ENCODE results near the gene YARS1.

The YARS1 gene

GRCh38 chr1:32758795-32759430, 58.2 kb downstream of the YARS1 start:
- Histone ChIP-seq H3K4me3 (ENCODE audit: low read length) (no peak overlapping the region), H3K56ac (ENCODE audit: low read length) (peak overlapping the region; percentile 67), H3K23ac (ENCODE audit: low read length) (no peak overlapping the region), H3K4me2 (ENCODE audit: low read length) (peak overlapping the region; percentile 0), H3K18ac (ENCODE audit: low read length) (peak overlapping the region; percentile 82), H3K79me1 (ENCODE audit: low read length) (peaks cover 13% of the 10 kb centered on the region), H2BK120ac (ENCODE audit: low read depth, low read length) (no peak overlapping the region), H3K27me3 (ENCODE audit: insufficient read depth, low read length, poor library complexity) (no peaks in the 10 kb centered on the region), H3K27ac (ENCODE audit: low read depth, low read length) (peak overlapping the region; percentile 77), H2BK15ac (replicated peaks; ENCODE audit: low read depth) (no peak overlapping the region), H3K9ac (ENCODE audit: low read length) (peak overlapping the region; percentile 36), H2BK5ac (ENCODE audit: low read length) (peak overlapping the region; percentile 76), H2AK5ac (ENCODE audit: low read length) (peak overlapping the region; percentile 63), H3K4ac (ENCODE audit: low read depth, low read length) (no peak overlapping the region), H4K8ac (ENCODE audit: low read depth, low read length) (no peak overlapping the region), H3K4me1 (ENCODE audit: control insufficient read depth, low read depth, low read length) (peaks cover 44% of the 10 kb centered on the region), H3K79me2 (ENCODE audit: control insufficient read depth, insufficient read depth, low read length) (peaks cover 41% of the 10 kb centered on the region), H3K36me3 (ENCODE audit: control insufficient read depth, insufficient read depth, low read length) (no peaks in the 10 kb centered on the region), H4K5ac (ENCODE audit: low read length) (no peak overlapping the region)
- WGBS (ENCODE audit: extremely low coverage, insufficient coverage, low lambda C conversion rate) = no CpG with 5 or more reads among the region's 1 CpG
- DNase-seq = peak; percentile 96

DNA sequence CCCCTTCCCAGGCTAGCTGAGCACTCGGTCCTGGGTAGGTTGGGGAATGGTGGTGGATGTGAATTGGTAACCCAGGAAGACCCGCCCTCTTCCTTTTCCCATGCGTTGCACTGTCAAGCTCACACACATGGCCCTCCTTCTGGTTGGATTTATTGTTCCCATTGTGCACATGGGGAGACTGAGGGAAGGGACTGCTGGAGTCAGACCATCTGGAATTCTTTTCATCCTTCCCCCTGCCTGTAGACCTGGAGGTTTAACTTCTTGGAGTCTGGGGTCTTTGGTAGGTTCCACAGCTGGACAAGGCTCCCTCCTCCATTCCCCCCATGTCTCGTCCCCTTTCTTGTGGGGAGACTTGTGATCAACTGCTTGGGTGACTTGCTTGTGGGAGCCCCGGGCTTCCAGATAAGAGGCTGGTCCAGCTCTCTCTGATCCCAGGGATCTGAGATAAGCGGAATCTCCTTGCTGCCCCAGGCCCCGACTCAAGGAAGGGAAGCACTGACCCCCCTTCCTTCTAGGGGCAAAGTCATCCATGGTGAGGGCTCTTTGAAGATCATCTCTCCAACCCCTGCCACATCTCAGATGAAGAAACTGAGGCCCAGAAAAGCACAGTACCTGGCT, 58.9 kb downstream of the YARS1 start:
- H3K36me3 ChIP-seq (ENCODE audit: control insufficient read depth, insufficient read depth, low read length) = no peaks in the 10 kb centered on the region
- peaks cover 44% of the 10 kb centered on the region for H3K4me1 ChIP-seq (ENCODE audit: control insufficient read depth, low read depth, low read length)
- H4K5ac ChIP-seq (ENCODE audit: low read length) = peak overlapping the region; percentile 12
- peak overlapping the region; percentile 22 for H3K18ac ChIP-seq (ENCODE audit: low read length)
- peak overlapping the region; percentile 77 for H3K27ac ChIP-seq (ENCODE audit: low read depth, low read length)
- H3K79me1 ChIP-seq (ENCODE audit: low read length) = peaks cover 13% of the 10 kb centered on the region
- DNase-seq = peak; percentile 82
- H3K79me2 ChIP-seq (ENCODE audit: control insufficient read depth, insufficient read depth, low read length) = peaks cover 41% of the 10 kb centered on the region
- H3K27me3 ChIP-seq (ENCODE audit: insufficient read depth, low read length, poor library complexity) = no peaks in the 10 kb centered on the region
- H2BK15ac ChIP-seq (replicated peaks; ENCODE audit: low read depth) = no peak overlapping the region
- no peak overlapping the region for H3K4ac ChIP-seq (ENCODE audit: low read depth, low read length)
- H3K23ac ChIP-seq (ENCODE audit: low read length) = no peak overlapping the region
- H4K8ac ChIP-seq (ENCODE audit: low read depth, low read length) = no peak overlapping the region
- H3K56ac ChIP-seq (ENCODE audit: low read length) = peak overlapping the region; percentile 67
- no peak overlapping the region for H3K4me3 ChIP-seq (ENCODE audit: low read length)
- WGBS (ENCODE audit: extremely low coverage, insufficient coverage, low lambda C conversion rate) = no CpG with 5 or more reads among the region's 7 CpGs
- H2BK120ac ChIP-seq (ENCODE audit: low read depth, low read length) = no peak overlapping the region
- peak overlapping the region; percentile 34 for H3K9ac ChIP-seq (ENCODE audit: low read length)
- H3K4me2 ChIP-seq (ENCODE audit: low read length) = no peak overlapping the region
- H2AK5ac ChIP-seq (ENCODE audit: low read length) = peak overlapping the region; percentile 44
- peak overlapping the region; percentile 76 for H2BK5ac ChIP-seq (ENCODE audit: low read length)

GRCh38 chr1:32757213-32757895, 59.8 kb downstream of the YARS1 start:
- no CpG with 5 or more reads among the region's 4 CpGs for WGBS (ENCODE audit: extremely low coverage, insufficient coverage, low lambda C conversion rate)
- H3K27ac ChIP-seq (ENCODE audit: low read depth, low read length) = no peak overlapping the region
- H3K18ac ChIP-seq (ENCODE audit: low read length) = peak overlapping the region; percentile 22
- peak; percentile 90 for DNase-seq
- peak overlapping the region; percentile 15 for H3K23ac ChIP-seq (ENCODE audit: low read length)
- H4K8ac ChIP-seq (ENCODE audit: low read depth, low read length) = no peak overlapping the region
- no peak overlapping the region for H3K4me2 ChIP-seq (ENCODE audit: low read length)
- no peaks in the 10 kb centered on the region for H3K36me3 ChIP-seq (ENCODE audit: control insufficient read depth, insufficient read depth, low read length)
- H2BK5ac ChIP-seq (ENCODE audit: low read length) = peak overlapping the region; percentile 20
- no peak overlapping the region for H2BK15ac ChIP-seq (replicated peaks; ENCODE audit: low read depth)
- peaks cover 44% of the 10 kb centered on the region for H3K4me1 ChIP-seq (ENCODE audit: control insufficient read depth, low read depth, low read length)
- H3K9ac ChIP-seq (ENCODE audit: low read length) = peak overlapping the region; percentile 13
- no peaks in the 10 kb centered on the region for H3K27me3 ChIP-seq (ENCODE audit: insufficient read depth, low read length, poor library complexity)
- no peak overlapping the region for H2BK120ac ChIP-seq (ENCODE audit: low read depth, low read length)
- H3K4ac ChIP-seq (ENCODE audit: low read depth, low read length) = peak overlapping the region; percentile 50
- H4K5ac ChIP-seq (ENCODE audit: low read length) = no peak overlapping the region
- peak overlapping the region; percentile 72 for H2AK5ac ChIP-seq (ENCODE audit: low read length)
- H3K79me2 ChIP-seq (ENCODE audit: control insufficient read depth, insufficient read depth, low read length) = peaks cover 41% of the 10 kb centered on the region
- H3K56ac ChIP-seq (ENCODE audit: low read length) = peak overlapping the region; percentile 49
- peaks cover 13% of the 10 kb centered on the region for H3K79me1 ChIP-seq (ENCODE audit: low read length)
- H3K4me3 ChIP-seq (ENCODE audit: low read length) = no peak overlapping the region

DNA sequence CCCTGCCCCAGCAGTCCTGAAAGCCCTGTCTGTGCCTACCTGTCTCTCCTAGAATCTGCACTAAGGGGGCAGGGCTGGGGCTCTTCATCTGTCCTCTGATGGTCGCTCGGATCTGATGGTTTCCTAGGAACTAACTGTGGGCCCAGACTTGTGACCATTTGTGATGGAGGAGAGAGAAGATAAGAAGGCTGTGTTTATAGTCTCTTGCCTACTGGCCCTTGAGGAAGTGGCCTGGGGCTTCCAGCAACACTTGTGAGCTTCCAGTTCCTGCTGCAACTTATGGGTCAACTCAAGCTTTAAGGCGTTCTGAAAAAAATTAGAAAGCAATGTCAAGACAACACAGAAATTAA, 61.4 kb downstream of the YARS1 start:
- no peak overlapping the region for H4K5ac ChIP-seq (ENCODE audit: low read length)
- peak; percentile 88 for DNase-seq
- no CpG with 5 or more reads among the region's 3 CpGs for WGBS (ENCODE audit: extremely low coverage, insufficient coverage, low lambda C conversion rate)
- H3K4me3 ChIP-seq (ENCODE audit: low read length) = no peak overlapping the region
- H3K23ac ChIP-seq (ENCODE audit: low read length) = peak overlapping the region; percentile 69
- H2BK120ac ChIP-seq (ENCODE audit: low read depth, low read length) = no peak overlapping the region
- H3K79me2 ChIP-seq (ENCODE audit: control insufficient read depth, insufficient read depth, low read length) = peaks cover 27% of the 10 kb centered on the region
- H3K9ac ChIP-seq (ENCODE audit: low read length) = peak overlapping the region; percentile 76
- peaks cover 39% of the 10 kb centered on the region for H3K4me1 ChIP-seq (ENCODE audit: control insufficient read depth, low read depth, low read length)
- no peaks in the 10 kb centered on the region for H3K36me3 ChIP-seq (ENCODE audit: control insufficient read depth, insufficient read depth, low read length)
- no peak overlapping the region for H3K18ac ChIP-seq (ENCODE audit: low read length)
- H2BK15ac ChIP-seq (replicated peaks; ENCODE audit: low read depth) = no peak overlapping the region
- peak overlapping the region; percentile 86 for H3K56ac ChIP-seq (ENCODE audit: low read length)
- no peak overlapping the region for H4K8ac ChIP-seq (ENCODE audit: low read depth, low read length)
- H3K27ac ChIP-seq (ENCODE audit: low read depth, low read length) = peak overlapping the region; percentile 41
- no peaks in the 10 kb centered on the region for H3K27me3 ChIP-seq (ENCODE audit: insufficient read depth, low read length, poor library complexity)
- peaks cover 10% of the 10 kb centered on the region for H3K79me1 ChIP-seq (ENCODE audit: low read length)
- no peak overlapping the region for H3K4ac ChIP-seq (ENCODE audit: low read depth, low read length)
- no peak overlapping the region for H3K4me2 ChIP-seq (ENCODE audit: low read length)
- no peak overlapping the region for H2AK5ac ChIP-seq (ENCODE audit: low read length)
- no peak overlapping the region for H2BK5ac ChIP-seq (ENCODE audit: low read length)

DNA sequence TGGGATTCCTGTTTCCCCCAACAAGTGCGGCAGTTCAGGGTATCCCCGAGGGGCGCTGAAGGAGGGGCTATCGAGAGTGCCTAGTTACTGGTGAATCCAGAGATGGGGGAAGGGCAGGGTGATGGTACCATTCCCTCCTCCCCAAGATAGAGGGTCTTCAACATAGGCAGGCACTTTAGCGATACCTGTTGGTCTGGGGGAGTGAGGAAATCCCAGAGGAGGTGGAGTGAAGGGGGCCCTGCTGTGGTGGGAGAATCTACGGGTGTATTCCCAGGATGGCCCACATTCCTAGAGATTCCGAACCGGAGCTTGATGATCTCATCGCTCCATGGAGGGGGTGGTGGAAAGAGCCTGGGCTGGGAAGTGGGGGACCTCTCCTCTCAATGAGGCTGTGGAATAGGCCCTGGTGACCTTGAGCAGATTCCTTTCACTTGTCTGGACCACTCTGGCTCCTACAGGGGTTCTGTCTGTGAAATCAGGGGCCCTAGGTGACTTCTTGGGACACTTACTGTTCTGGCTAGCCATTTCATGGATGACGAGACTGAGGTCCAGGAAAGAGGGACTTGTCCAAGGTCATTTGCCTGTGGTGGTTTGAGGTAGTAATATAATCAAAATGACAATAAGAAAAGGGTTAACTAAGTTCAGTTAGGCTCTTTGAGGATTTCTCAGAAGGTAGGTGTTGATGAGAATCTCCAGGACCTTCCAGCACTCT, 61.9 kb downstream of the YARS1 start:
- H3K79me1 ChIP-seq (ENCODE audit: low read length) = peaks cover 10% of the 10 kb centered on the region
- no CpG with 5 or more reads among the region's 10 CpGs for WGBS (ENCODE audit: extremely low coverage, insufficient coverage, low lambda C conversion rate)
- peak overlapping the region; percentile 19 for H3K18ac ChIP-seq (ENCODE audit: low read length)
- H2BK5ac ChIP-seq (ENCODE audit: low read length) = peak overlapping the region; percentile 16
- peak overlapping the region; percentile 52 for H3K4me3 ChIP-seq (ENCODE audit: low read length)
- peaks cover 25% of the 10 kb centered on the region for H3K79me2 ChIP-seq (ENCODE audit: control insufficient read depth, insufficient read depth, low read length)
- peak; percentile 79 for DNase-seq
- no peak overlapping the region for H2BK120ac ChIP-seq (ENCODE audit: low read depth, low read length)
- no peaks in the 10 kb centered on the region for H3K36me3 ChIP-seq (ENCODE audit: control insufficient read depth, insufficient read depth, low read length)
- peaks cover 38% of the 10 kb centered on the region for H3K4me1 ChIP-seq (ENCODE audit: control insufficient read depth, low read depth, low read length)
- H3K56ac ChIP-seq (ENCODE audit: low read length) = peak overlapping the region; percentile 86
- H3K27ac ChIP-seq (ENCODE audit: low read depth, low read length) = peak overlapping the region; percentile 41
- no peaks in the 10 kb centered on the region for H3K27me3 ChIP-seq (ENCODE audit: insufficient read depth, low read length, poor library complexity)
- H3K9ac ChIP-seq (ENCODE audit: low read length) = peak overlapping the region; percentile 76
- peak overlapping the region; percentile 54 for H2AK5ac ChIP-seq (ENCODE audit: low read length)
- peak overlapping the region; percentile 70 for H3K4me2 ChIP-seq (ENCODE audit: low read length)
- peak overlapping the region; percentile 69 for H3K23ac ChIP-seq (ENCODE audit: low read length)
- H4K5ac ChIP-seq (ENCODE audit: low read length) = no peak overlapping the region
- peak overlapping the region; percentile 59 for H3K4ac ChIP-seq (ENCODE audit: low read depth, low read length)
- H4K8ac ChIP-seq (ENCODE audit: low read depth, low read length) = no peak overlapping the region
- H2BK15ac ChIP-seq (replicated peaks; ENCODE audit: low read depth) = no peak overlapping the region

All from mesendoderm (in vitro differentiated cells).